ENCODE results near the gene CHRNB1.

Gene CHRNB1

DNA sequence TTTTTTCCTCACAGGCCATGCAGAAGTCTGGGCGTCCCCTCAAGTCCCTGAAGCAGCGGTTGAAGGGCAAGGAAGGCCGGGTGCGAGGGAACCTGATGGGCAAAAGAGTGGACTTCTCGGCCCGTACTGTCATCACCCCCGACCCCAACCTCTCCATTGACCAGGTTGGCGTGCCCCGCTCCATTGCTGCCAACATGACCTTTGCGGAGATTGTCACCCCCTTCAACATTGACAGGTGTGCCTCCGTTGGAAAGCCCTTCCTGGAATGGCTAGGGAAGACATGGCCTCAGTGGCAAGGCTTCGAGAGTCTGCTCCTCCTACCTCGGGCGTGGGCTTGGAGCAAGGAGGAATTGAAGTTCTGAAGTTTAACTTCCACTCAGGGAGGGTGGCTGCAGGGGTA, 52.8 kb downstream of the CHRNB1 start:
- no peak overlapping the region for H3K27ac ChIP-seq
- TF ChIP-seq, protein P1, sequence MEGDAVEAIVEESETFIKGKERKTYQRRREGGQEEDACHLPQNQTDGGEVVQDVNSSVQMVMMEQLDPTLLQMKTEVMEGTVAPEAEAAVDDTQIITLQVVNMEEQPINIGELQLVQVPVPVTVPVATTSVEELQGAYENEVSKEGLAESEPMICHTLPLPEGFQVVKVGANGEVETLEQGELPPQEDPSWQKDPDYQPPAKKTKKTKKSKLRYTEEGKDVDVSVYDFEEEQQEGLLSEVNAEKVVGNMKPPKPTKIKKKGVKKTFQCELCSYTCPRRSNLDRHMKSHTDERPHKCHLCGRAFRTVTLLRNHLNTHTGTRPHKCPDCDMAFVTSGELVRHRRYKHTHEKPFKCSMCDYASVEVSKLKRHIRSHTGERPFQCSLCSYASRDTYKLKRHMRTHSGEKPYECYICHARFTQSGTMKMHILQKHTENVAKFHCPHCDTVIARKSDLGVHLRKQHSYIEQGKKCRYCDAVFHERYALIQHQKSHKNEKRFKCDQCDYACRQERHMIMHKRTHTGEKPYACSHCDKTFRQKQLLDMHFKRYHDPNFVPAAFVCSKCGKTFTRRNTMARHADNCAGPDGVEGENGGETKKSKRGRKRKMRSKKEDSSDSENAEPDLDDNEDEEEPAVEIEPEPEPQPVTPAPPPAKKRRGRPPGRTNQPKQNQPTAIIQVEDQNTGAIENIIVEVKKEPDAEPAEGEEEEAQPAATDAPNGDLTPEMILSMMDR (conservative IDR thresholded peaks at IDR 0.05) = no peak

DNA sequence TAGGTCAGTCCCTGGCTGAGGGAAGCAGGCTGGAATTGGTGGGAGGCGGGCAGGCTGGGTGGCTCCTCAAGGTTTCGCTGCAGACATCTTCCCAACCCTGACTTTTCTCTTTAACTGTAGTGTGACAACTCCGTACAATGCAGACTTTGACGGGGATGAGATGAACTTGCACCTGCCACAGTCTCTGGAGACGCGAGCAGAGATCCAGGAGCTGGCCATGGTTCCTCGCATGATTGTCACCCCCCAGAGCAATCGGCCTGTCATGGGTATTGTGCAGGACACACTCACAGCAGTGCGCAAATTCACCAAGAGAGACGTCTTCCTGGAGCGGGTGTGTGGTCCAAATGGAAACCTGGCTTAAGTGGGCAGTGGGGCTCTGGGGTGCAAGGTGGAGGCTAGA, 54.3 kb downstream of the CHRNB1 start:
- TF ChIP-seq, protein P1 (conservative IDR thresholded peaks at IDR 0.05) = no peak
- H3K27ac ChIP-seq = no peak overlapping the region

DNA sequence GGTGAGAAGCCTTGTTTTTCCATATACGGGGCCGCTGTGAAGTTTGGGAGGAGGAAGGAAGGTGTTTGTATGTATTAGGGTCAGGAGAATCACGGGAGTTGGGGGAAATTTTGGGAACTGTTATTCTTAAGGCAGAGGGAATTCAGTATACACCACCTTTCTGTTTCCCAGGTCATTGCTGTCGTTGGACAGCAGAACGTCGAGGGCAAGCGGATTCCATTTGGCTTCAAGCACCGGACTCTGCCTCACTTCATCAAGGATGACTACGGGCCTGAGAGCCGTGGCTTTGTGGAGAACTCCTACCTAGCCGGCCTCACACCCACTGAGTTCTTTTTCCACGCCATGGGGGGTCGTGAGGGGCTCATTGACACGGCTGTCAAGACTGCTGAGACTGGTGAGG, 56.9 kb downstream of the CHRNB1 start:
- TF ChIP-seq, protein P1 (conservative IDR thresholded peaks at IDR 0.05) = no peak
- H3K27ac ChIP-seq = no peak overlapping the region

DNA sequence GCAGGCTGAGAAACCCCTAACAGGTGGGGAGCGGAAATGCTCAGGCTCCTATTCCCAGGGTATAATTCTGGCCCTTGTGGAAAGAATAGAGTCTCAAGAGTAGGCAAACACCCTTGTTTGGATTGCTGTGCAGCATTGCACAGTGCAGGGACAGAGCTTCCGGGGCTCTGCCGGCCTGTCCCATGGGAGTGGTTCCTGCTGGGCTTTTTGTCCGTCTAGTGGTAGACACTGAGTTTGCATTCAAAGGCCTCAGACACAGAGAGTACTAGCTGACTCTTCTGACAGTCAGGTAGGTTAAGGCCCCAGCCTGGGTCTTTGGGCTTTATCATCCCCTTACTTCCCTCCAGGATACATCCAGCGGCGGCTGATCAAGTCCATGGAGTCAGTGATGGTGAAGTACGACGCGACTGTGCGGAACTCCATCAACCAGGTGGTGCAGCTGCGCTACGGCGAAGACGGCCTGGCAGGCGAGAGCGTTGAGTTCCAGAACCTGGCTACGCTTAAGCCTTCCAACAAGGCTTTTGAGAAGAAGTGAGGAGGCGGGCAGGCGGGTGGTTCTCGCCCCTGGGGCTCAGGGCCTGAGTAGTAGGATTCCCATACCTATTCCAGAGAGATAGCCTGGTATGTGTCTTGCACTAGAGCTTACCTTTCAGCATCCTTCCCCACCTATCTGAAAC, 57.4 kb downstream of the CHRNB1 start:
- TF ChIP-seq, protein P1 (conservative IDR thresholded peaks at IDR 0.05) = no peak

DNA sequence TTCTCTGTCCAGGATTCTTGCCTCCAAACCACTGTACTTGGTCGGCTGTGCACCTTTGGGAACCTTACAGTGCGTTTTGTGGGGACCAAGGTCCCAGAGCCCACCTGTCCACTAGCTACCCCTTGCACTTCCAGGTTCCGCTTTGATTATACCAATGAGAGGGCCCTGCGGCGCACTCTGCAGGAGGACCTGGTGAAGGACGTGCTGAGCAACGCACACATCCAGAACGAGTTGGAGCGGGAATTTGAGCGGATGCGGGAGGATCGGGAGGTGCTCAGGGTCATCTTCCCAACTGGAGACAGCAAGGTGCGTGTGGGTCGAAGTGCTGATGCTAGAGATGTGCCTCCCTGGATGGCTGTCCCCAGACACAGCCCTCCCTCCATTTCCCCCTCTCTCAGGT, 58.1 kb downstream of the CHRNB1 start:
- TF ChIP-seq, protein P1 (conservative IDR thresholded peaks at IDR 0.05) = no peak; the same call in 1 of the 2 replicates
- no peak overlapping the region for H3K27ac ChIP-seq

More for the DNA sequence above, 57.4 kb downstream of the CHRNB1 start:
- H3K27ac ChIP-seq = no peak overlapping the region

DNA sequence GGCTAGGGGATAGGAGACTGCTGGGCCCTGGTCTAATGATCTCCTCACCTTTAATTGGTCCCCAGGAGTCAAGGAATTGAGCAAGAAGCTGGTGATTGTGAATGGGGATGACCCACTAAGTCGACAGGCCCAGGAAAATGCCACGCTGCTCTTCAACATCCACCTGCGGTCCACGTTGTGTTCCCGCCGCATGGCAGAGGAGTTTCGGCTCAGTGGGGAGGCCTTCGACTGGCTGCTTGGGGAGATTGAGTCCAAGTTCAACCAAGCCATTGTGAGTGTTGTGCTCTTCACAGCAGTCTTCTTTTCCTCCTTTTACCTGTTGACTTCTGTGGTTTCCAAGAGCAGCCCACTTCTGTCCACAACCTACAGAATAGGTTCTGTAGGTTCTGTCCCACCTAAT, 58.7 kb downstream of the CHRNB1 start:
- H3K27ac ChIP-seq = no peak overlapping the region
- TF ChIP-seq, protein P1 (conservative IDR thresholded peaks at IDR 0.05) = no peak
